Raji (cell line): ENCODE data around the gene CLASP1.

ENCODE experiments used
- POLR2A ChIP-seq: IDR thresholded peaks from 2 replicates; pipeline ENCODE4 v1.6.1; 2011; ENCODE audit warnings: low read depth, low read length, control low read depth; ENCODE audit not compliant: insufficient read depth

Gene CLASP1

DNA sequence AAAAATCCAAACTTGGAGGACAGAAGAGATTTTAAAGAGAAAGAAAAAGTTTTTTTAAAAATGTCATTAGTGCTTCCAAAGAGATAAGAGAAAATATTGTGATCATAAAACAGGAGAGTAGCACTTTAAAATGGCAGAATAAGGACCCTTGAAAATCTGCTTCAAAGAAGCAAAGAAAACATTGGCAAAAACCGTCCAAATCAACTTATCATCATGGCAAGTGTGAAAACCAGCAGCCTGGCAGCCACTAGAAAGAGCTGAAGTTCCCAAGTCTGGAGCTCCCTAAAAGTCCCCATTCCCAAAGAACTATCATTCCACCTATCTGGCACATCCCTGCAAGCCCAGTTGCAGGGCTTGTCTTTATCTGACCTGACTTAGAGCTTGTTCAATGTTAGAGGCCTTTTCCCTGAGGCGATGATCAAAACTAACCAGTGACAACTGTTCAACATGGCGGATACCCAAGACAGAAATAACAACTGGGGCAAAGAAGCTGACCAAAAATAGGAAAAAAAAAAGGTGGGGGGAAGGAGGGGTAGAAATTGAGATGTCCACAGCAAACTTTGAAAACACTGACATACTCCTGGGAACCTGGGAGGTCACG, 143.2 kb downstream of the CLASP1 start:
- no peak for TF ChIP-seq POLR2A

DNA sequence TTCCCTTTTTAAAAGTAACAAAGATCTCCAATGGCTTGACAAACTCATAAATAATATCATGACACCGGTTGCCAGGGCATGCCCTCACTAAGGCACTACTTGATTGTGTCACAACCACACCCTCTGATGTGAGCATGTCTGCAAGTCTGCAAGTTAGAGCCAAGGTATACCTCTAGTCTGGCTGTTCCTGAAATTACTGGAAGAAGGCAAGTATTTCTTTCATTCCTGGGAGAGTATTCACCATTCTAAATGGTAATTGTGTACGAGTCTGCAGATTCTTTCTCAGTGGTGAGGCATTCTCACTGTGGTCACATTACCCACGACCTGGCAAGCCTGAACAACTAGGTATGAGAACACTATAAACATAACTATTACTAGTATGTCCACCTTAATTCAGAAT, 144.3 kb downstream of the CLASP1 start:
- TF ChIP-seq POLR2A, result no peak

GRCh38 chr2:121504316-121504715, 144.9 kb downstream of the CLASP1 start:
- TF ChIP-seq POLR2A, result no peak

GRCh38 chr2:121502781-121503180, 146.5 kb downstream of the CLASP1 start:
- TF ChIP-seq POLR2A, result no peak

DNA sequence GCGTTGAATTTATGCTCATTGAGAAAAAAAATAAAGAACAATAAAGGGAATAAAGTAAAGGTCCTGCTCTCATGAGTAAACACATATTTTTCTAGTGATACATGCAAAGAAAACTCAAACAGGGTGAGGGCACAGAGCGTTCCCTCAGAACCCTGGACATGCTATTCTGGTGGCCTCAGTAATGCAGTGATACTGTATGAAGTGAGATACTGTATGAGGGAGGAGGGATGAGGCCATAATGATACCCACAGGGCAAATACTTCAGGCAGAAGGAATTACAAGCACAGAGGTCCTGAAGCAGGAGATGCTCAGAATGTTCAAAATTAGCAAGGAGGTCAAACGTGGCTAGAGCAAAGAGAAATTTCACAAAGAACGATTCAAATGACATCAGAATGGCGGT, 147.0 kb downstream of the CLASP1 start:
- TF ChIP-seq POLR2A, result no peak

DNA sequence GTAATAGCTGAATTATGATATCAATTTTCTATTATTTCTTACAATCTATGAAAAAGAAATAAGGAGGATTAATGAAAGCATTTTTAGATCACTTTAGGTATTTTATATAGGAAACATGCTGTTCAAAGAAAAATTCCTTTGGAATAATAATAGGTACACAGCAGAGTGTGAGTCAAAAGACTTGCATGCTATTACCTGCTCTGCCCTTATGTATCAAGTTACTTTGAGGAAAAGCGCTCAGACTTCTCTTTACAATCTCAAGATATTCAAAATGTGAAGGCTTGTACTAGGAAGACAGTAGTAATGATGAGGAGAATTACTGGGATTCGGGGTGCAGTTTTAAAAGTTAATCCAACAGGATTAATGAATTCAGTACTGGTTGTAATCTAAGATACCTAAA, 147.7 kb downstream of the CLASP1 start:
- TF ChIP-seq POLR2A, result no peak

GRCh38 chr2:121501031-121501430, 148.2 kb downstream of the CLASP1 start:
- no peak for TF ChIP-seq POLR2A

GRCh38 chr2:121498731-121499130, 150.5 kb downstream of the CLASP1 start:
- no peak for TF ChIP-seq POLR2A

DNA sequence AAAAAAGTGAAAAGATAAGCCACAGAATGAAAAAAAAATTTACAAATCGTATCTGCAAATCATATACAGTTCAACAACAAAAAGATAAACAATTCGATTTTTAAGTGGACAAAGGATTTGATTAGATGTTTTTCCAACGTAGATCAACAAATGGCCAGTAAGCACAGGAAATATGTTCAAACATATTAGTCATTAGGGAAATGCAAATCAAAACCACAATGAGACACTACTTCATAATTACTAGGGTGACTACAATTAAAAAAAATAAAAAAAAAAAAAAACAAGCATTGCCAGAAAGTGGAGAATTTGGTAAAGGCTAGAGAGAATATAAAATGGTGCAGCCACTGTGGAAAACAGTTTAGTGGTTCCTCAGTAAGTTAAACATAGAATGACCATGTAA, 156.9 kb downstream of the CLASP1 start:
- TF ChIP-seq POLR2A, result no peak

DNA sequence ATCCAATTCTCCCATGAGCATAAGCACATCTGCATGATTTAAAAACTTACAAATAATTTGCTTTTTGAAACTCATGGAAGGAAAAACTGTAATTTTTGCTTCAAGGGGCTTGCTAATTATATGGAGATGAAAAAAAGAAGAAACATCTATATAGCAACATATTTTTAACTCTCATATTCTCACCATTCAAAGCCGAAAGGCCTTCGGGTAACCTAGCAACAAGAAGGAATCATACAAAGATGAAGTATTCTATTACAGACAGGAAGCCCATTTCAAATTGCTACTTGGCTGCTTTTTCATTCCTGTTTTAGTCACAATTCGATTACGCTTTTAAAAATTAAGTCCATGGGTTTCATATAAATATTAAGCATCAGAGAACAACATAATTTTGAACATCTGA, 157.7 kb downstream of the CLASP1 start:
- TF ChIP-seq POLR2A, result no peak

GRCh38 chr2:121490584-121491133, 158.6 kb downstream of the CLASP1 start:
- TF ChIP-seq POLR2A, result no peak

GRCh38 chr2:121489911-121490583, 159.2 kb downstream of the CLASP1 start:
- no peak for TF ChIP-seq POLR2A

DNA sequence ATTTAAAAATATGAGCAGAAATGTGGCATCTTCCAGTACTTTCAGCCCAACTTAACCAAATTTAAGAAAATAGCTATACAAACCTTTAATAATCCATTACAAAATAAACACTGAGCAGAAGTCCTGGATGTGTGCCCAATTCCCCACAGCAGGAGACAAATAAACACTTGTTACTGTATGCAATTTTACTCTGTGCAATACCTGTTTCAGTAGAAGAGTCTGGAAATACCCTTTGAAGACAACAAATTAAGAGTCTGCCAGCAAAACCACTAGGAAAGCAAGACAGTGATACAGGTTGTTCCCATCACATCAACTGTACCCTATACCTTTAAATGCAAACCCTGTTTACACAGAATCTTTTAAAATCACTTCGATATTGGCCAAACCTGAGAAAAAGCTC, 160.0 kb downstream of the CLASP1 start:
- no peak for TF ChIP-seq POLR2A

GRCh38 chr2:121486191-121486790, 163.0 kb downstream of the CLASP1 start:
- TF ChIP-seq POLR2A, result no peak

DNA sequence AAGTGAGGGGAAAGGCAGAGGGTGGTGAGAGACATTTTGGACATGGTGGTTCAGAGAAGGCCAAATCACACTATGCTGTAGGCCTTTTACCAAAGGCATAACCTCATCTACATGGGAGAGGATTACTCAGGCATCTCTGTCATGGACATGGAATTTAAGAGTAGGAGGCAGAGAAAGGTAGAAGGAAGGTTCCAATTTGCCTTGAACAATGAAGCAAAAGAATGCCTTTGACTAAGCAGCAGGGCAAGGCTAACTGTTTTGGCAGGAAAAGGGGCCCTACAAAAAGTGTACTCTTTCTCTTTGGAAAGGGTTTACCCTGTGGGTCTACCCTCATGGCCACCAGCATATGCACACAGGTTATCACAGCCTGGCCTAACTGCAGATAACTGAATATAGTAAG, 164.2 kb downstream of the CLASP1 start:
- no peak for TF ChIP-seq POLR2A

DNA sequence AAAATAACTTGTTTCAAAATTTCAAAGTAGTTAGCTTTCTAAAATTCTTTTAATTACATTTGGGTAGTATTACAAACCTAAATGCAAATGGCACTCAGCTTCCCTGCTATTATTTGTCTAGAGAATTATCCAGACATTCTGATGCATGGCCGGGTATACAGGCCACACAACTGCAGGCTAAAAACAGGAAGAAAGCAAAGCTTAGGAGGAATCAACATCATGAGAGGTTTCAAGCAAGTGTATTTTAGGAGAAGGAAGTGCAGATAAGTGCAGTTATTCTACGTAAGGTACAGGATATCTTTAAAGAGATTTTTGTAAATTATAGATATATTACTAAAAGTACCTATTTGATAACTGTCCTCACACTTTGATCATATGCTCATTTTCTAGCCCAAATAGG, 165.4 kb downstream of the CLASP1 start:
- no peak for TF ChIP-seq POLR2A

DNA sequence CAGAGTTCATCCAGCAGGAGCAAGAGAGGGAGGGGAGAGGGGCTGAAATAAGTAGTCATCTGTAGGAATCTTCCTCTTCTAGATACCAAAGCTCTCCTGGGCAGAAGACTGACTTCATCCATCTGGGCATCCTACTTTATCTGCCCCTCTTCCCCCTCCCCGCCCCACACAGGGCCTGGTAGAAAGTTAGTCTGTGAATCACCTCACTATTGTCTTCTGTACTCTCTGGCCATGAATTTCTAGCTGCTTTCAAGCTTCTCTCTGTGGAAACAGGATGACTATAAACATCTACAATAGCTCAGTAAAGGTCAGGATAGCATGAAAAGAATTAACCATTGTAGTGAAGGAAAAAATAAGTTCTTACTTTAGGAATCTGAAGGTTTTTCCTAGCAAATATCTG, 166.2 kb downstream of the CLASP1 start:
- TF ChIP-seq POLR2A, result no peak

- no peak for TF ChIP-seq POLR2A
These were observed 168.4 kb downstream of the CLASP1 start for GRCh38 chr2:121480826-121481225.
